Osteoblast (primary cell): ENCODE measurements around the gene MTFP1. TPM values are rescaled to one million over a fixed set of nuclear protein-coding genes. Genes with fewer than 3 reads are reported as not detected.

Experiments used
- DNase-seq: peaks from one replicate; pipeline ENCODE4 v3.0.0; 2011; ENCODE audit warnings: low spot score, mixed read lengths; ENCODE audit not compliant: insufficient read length; ENCODE audit errors: missing footprints
- H2AFZ ChIP-seq: 2 replicates; pipeline ENCODE4 v1.6.0; 2011; ENCODE audit warnings: mild to moderate bottlenecking, low read length
- H3K27ac ChIP-seq: 2 replicates; pipeline ENCODE4 v1.5.1; 2011; ENCODE audit warnings: mild to moderate bottlenecking, low read depth, low read length, moderate library complexity
- H3K27me3 ChIP-seq: 2 replicates; pipeline ENCODE4 v1.6.0; 2012; ENCODE audit warnings: mild to moderate bottlenecking, control low read depth, inconsistent platforms, low read length, moderate library complexity; ENCODE audit not compliant: insufficient read depth
- H3K36me3 ChIP-seq: 2 replicates; pipeline ENCODE4 v1.5.1; 2011; ENCODE audit warnings: mild to moderate bottlenecking, low read length, control low read depth, moderate library complexity; ENCODE audit not compliant: insufficient read depth
- H3K4me1 ChIP-seq: 2 replicates; pipeline ENCODE4 v1.5.1; 2011; ENCODE audit warnings: mild to moderate bottlenecking, low read length, control low read depth, moderate library complexity; ENCODE audit not compliant: insufficient read depth
- H3K4me2 ChIP-seq: 2 replicates; pipeline ENCODE4 v1.6.0; 2011; ENCODE audit warnings: mild to moderate bottlenecking, low read length; ENCODE audit not compliant: insufficient read depth
- H3K4me3 ChIP-seq: fragments of 200-600 bp; sonication (generic); 3 replicates; pipeline ENCODE4 v1.5.1; 2012; ENCODE audit warnings: mild to moderate bottlenecking, low read length, inconsistent platforms; ENCODE audit not compliant: insufficient read depth
- H3K79me2 ChIP-seq: 2 replicates; pipeline ENCODE4 v1.6.0; 2012; ENCODE audit warnings: mild to moderate bottlenecking, low read length, control low read depth, inconsistent platforms; ENCODE audit not compliant: insufficient read depth
- H3K9me3 ChIP-seq: 2 replicates; pipeline ENCODE4 v1.5.1; 2011; ENCODE audit warnings: low read depth, low read length, control low read depth
- H4K20me1 ChIP-seq: 2 replicates; pipeline ENCODE4 v1.6.0; 2012; ENCODE audit warnings: mild to moderate bottlenecking, low read length, control low read depth; ENCODE audit not compliant: insufficient read depth
- CTCF ChIP-seq: IDR thresholded peaks from 2 replicates; pipeline ENCODE4 v1.5.1; 2011; ENCODE audit warnings: mild to moderate bottlenecking, low read depth, low read length, moderate library complexity; ENCODE audit errors: extremely low read depth
- small RNA-seq: library from RNA; depleted of rRNA; stranded (forward); fragments of <200 nt; gene quantifications from one replicate; pipeline ENCODE3, GENCODE V24; 2012
- total RNA-seq: library from RNA; depleted of rRNA; stranded (reverse); fragments of >200 nt; gene quantifications from 2 replicates; pipeline ENCODE4 v1.2.3, GENCODE V29; 2012

Gene MTFP1
- total RNA-seq, 1 donor = 6.9 TPM

DNA sequence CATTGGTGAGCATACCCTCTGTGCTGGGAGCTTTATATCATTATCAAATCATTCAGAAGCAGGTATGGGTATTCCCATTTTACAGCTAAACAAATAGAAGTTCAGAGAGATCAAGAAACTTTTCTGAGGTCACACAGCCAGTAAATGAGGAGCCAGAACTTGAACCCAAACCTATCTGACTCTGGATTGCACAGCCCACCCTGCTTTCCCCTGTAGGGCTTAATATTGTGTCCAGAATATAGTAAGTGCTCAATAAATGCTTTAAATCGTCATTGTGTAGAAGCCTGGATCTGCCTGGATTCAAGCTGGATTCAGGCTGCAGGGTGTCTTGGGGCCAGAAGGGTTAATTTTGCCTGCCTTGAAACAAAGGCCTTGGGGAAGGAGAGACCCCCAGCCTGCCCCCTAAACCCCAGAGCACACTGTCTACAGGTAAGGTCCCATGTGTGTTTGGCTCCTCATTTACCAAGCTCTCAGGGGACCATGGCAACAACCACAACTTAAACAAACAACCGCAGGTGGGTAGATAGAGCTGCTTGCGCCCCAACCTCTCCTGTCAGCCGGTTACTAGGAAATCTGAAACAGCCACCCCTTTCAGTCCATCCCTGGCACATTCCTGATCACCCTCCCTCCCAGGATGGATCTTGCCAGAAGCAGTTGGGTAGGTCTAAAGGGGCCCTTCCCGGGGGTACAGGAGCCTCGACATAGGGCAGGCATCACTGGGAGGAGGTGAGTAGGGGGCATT is 49.3 kb downstream of the MTFP1 start:
- Histone ChIP-seq H3K36me3 (no peaks in the 10 kb centered on the region), H2AFZ (no peak overlapping the region), H3K4me1 (no peaks in the 10 kb centered on the region), H3K27me3 (peaks cover 41% of the 10 kb centered on the region), H3K4me3 (no peak overlapping the region), H3K9me3 (no peaks in the 10 kb centered on the region), H3K27ac (no peak overlapping the region), H3K4me2 (no peak overlapping the region), H4K20me1 (no peaks in the 10 kb centered on the region), H3K79me2 (no peaks in the 10 kb centered on the region)
- DNase-seq = no peak
- TF ChIP-seq CTCF = no peak

Small RNA genes within 50 kb of the gene (small RNA-seq; reads per million reads assigned to genes)
- gene AC004832.3 (not detected), gene RNU6-564P (0.67 reads per million)

Other genes starting within 250 kb of the MTFP1 start
- gene LIF, start 179.0 kb upstream of the MTFP1 start, total RNA-seq = 3.2 and 3.3 TPM in 2 replicates
- gene OSM, start 158.9 kb upstream of the MTFP1 start, total RNA-seq = not detected in 2 replicates
- gene CASTOR1, start 136.3 kb upstream of the MTFP1 start, total RNA-seq = 5.3 and 5.8 TPM in 2 replicates
- 30.6 and 32.9 TPM in 2 replicates for gene TBC1D10A, start 98.8 kb upstream of the MTFP1 start, total RNA-seq
- gene SF3A1, start 68.9 kb upstream of the MTFP1 start, total RNA-seq = 21.7 and 30.6 TPM in 2 replicates
- 2.9 TPM in 2 replicates for gene CCDC157, start 68.8 kb upstream of the MTFP1 start, total RNA-seq
- 20.6 and 23.6 TPM in 2 replicates for gene RNF215, start 38.4 kb upstream of the MTFP1 start, total RNA-seq
- 16.6 and 19.2 TPM in 2 replicates for gene SEC14L2, start 28.8 kb upstream of the MTFP1 start, total RNA-seq
- gene SEC14L3, start 46.2 kb downstream of the MTFP1 start, total RNA-seq = not detected in 2 replicates
- under 0.01 TPM in 2 replicates for gene SEC14L4, start 79.9 kb downstream of the MTFP1 start, total RNA-seq
- gene SEC14L6, start 121.0 kb downstream of the MTFP1 start, total RNA-seq = not detected in 2 replicates
- not detected in 2 replicates for gene GAL3ST1, start 148.9 kb downstream of the MTFP1 start, total RNA-seq
- gene PES1, start 166.1 kb downstream of the MTFP1 start, total RNA-seq = 61.6 and 64.8 TPM in 2 replicates
- 13.6 and 18.8 TPM in 2 replicates for gene TCN2, start 181.4 kb downstream of the MTFP1 start, total RNA-seq
- 13.0 TPM in 2 replicates for gene SLC35E4, start 210.0 kb downstream of the MTFP1 start, total RNA-seq
- 14.1 and 17.1 TPM in 2 replicates for gene DUSP18, start 242.1 kb downstream of the MTFP1 start, total RNA-seq